HG03135 (cell line): Measurements from ENCODE around the gene CHEK2.
"Not testable (repeated sequence)": the region's sequence is repeated elsewhere in the genome, so short reads cannot be mapped to it uniquely, and the experiment has no call there.

Experiments
- ATAC-seq: cut with Tn5 transposase; IDR thresholded peaks from one replicate; pipeline ENCODE4 v1.9.1; 2021; ENCODE audit warnings: mild to moderate bottlenecking, moderate library complexity; ENCODE audit not compliant: unreplicated experiment

Gene CHEK2

DNA sequence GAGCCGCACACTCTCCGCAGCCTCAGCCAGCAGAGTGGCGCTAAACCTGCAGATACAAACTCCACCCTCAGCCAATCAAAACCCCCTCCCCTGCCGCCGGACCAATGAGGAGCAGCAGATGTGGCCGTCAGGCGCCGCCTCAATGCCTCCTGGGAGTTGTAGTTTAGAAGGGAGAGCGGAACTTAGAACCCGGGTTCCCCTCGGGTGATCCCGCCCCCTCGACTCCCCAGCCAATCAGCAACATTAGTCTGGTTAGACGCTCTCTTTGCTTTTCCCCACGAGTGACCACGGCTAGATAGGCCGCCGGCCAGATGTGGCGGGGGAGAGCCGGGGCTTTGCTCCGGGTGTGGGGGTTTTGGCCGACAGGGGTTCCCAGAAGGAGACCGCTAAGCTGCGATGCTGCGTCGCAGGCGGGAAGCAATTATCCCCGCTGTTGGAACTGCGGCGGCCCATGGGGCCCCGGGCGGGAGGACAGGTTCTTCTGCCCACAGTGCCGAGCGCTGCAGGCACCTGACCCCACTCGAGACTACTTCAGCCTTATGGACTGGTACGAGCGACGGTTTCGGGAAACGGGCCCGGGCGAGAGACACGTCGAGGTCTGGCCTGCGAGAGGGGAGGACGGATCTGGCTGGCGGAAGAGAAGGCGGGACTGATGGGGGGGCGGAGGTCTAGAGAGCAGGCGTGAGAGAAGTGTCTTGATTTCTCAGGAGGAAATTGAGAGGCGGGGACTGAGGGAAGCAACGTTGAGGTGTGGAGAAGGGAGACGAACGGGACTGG is at the start of gene CHEK2, which contains the start of gene HSCB:
CHEK2 (minus strand) TSS at position 36 of the 777 bp plus-strand sequence. CDS start 7,099 bp downstream, outside the sequence.
HSCB (plus strand) TSS at position 255 of the 777 bp plus-strand sequence; CDS start at position 312, 57 bp downstream.
- ATAC-seq, result peak; percentile 86

DNA sequence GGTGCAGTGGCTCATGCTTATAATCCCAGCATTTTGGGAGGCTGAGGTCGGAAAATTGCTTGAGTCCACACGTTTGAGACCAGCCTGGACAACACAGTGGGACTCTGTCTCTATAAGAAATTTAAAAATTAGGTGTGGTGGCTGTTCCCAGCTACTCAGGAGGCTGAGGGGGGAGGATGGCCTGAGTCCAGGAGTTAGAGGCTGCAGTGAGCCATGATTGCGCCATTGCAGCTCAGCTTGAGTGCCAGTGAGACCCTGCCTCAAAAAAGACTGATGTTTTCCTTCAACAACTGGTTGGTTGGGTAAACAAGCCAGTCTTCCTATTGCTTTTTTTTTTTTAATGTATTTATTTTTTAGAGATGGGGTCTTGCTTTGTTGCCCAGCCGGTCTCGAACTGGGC is 49.5 kb upstream of the CHEK2 start:
- ATAC-seq, result no peak

DNA sequence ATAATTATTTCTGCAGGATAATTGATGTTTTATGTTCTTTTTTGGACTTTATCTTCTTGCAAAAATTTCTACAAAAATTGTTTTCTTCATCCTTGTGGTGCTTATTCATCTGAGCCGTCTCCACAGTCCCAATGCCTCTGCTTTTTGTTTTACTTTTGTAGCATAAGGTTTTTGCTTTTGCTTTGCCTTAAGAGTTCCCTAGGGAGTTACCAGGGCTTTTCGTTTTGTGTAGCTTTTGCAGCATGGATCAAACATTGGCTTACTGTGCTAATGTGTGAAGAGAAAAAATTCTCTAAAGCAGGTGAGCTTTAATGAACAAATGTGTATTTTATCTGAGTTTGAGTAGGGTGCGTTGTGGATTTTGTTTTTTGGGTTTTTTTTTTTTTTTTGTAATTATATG is 47.0 kb upstream of the CHEK2 start:
- ATAC-seq, result no peak

DNA sequence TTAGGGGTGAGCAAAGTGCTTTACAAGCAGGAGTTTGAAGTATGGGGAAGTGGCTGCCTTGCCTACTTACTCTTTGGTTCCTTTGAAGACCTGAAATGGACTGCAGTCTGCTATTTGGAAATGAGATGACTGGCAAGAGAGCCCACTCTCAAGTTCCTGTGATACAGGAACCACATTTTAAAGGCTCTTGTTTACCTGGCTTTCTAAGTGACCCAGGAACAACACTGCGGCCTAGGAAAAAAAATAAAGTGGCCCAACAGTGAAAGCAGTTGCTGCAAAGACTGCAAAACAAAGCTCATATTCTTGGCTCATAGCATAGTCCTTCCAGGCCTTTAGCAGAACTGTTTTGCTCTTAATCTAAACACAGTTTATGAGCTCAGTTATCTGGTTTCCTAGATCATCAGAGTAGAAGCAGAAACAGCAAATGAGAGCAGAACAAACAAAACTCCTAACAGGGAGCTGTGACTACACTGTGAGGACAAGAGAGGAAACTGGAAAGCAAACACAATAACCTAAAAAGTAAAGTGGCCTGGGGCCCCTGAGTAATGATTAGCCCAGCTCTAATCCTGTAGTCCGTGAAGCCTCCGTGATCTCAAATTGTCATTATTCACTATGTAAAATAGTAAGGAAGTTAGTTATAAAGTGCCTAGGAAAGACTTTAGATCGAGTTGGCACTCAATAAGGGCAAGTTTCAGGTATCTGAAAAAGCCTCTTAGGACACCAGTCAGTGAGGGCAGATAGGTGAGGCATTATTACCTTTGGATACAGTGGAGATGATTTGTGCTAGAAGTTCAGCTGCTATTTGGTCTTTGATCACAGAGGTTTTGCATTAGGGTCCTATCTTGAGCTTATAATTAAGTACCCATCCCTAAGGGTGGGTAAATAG is 42.4 kb upstream of the CHEK2 start:
- no peak for ATAC-seq

DNA sequence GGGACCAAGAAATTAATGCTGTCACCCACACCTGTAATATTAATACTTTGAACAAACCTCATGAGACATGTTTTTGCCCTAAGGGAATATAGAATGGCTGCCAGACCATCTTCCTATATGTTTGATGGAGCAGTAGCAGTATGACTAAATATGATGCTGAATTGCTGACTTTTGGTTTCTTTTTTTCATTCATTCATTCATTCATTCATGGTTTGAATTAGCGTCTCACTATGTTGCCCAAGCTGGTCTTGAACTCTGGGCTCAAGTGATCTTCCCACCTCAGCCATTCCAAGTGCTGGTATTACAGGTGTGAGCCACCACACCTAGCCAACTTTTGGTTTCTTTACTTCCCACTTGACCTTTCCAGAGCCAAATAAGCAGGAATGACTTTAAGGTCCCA is 38.7 kb upstream of the CHEK2 start:
- no peak for ATAC-seq

DNA sequence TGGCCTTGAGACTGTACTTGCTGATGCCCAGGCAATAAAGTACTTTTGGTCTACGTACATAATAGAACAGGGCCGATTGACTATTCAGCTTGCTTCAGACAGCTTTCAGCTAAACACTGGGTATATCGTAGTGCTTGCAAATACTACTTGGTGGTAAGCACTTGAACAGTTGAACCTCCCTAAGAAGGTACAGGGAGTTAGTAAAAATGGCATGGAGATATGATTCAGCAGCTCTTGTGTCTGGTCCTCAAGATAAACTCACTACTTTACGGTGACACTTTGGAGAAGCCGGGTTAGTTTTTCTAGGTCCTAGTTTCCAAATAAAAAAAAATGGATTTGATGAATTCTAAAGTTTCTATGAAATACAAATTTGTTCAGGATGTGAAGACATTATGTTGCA is 38.2 kb upstream of the CHEK2 start:
- no peak for ATAC-seq

DNA sequence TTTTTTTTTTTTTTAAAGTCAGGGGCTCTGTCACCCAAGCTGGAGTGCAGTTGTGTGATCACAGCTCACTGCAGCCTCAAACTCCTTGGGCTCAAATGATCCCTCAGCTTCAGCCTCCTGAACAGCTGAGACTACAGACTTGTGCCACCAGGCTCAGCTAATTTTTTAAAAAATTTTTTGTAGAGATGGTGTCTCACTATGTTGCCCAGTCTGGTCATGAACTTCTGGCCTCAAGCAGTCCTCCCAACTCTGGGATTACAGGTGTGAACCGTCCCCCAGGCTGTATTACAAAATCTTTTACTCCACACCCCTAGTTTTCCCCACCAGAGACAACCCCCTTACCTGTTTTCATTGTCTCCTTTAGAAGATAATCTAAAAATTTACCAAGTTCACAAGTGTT is 32.8 kb upstream of the CHEK2 start:
- ATAC-seq, result no peak

DNA sequence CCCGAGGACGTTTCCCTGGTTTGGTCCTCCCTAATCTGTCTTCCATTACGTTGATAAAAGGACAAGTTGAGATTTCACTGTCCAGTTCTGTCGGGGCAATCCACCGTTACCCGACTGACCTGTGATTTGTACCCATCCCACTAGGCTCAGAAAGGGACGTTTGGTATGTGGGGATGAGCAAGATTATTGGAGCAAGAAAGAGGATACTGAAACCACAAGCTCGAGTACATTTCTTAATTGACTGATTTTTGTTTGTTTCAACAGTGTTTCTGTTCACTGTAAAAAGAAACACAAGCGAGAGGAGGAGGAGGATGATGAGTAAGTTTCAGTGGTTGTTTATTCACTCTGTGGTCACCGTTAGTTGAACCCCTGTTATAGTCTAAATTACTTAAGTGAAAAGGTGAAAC is 31.8 kb upstream of the CHEK2 start:
- no peak for ATAC-seq

DNA sequence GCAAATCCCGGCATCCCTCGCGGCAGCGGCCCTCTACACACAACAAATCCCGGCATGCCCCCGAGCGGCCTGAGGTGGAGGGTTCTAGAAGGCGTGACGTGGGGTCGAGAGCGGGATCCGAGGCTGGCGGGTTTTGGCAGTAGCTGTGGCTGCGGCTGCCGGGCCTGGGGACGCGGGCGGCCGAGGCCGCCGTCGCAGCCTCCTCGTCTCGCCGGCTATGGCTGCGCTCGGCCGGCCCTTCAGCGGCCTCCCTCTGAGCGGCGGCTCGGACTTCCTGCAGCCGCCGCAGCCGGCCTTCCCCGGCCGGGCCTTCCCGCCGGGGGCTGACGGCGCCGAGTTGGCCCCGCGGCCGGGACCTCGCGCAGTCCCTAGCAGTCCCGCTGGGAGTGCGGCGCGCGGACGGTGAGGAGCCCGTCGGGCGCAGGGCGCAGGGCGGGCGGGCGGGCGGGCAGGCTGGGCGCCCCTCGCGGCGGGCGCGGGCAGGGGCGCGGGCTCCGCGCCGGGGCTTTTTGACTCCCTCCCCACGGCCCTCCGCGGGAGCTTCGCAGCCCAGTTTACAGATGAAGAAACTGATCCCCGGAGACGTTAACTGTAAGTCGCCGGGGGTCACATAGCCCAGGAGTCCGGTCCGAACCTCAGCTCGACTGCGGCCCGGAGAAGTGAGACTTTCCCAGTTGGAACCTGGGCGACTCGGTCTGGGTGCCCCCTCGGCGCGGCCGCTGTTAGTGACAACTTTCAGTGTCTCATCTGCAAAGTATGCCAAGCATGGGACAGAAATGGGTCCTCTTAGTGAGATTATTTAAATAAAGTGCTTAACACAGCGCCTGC is 31.2 kb upstream of the CHEK2 start, which contains the start of gene CCDC117:
CCDC117 (plus strand) TSS at position 63 of the 828 bp plus-strand sequence; CDS start at position 218, 155 bp downstream.
- ATAC-seq, result peak; percentile 90

DNA sequence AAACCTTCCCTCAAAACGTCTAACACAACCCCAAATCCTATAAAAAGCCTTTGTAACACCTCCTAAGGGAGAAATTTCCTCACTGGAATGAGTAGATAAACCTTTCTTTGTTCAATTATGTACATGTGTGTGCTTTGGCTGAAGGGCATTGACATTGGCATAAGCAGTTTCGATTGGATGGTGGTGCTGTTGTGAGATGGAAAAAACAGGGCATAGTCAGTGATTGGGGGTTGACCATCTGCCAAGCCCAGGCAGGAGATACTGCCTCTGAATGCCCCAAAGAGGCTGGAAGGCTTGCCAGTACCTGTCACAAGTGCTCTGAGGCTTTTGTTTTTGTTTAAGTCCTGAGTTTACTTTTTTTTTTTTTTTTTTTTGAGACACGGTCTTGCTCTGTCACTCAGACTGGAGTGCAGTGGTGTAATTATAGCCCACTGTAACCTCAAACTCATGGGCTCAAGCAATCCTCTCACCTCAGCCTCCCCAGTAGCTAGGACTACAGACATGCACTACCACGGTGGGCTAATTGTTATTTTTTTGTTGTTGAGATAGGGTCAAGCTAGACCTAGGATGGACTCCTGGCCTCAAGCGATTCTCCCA is 29.7 kb upstream of the CHEK2 start:
- ATAC-seq, result no peak

DNA sequence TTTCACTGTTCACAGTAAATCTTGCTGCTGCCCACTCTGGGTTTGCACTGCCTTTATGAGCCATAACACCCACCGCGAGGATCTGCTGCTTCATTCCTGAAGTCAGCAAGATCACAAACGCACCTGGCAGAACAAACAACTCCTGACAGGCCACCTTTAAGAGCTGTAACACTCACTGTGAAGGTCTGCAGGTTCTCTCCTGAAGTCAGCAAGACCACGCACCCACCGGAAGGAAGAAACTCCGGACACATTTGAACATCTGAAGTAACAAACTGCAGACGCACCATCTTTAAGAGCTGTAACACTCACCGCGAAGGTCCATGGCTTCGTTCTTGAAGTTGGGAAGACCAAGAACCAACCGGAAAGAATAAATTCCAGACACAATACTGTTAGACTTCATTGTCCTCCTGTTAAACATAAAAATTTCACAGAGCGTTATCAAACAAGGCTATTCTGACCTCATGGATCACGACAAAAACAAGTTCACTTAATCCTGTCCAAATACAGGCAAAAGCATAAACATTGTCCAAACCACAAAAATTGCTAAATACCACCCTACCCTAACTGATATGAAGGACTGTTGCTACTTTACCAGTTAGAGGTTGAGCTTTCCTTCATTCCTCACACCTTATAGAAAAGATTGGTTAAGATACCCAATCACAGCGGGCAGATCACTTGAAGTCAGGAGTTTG is 27.9 kb upstream of the CHEK2 start:
- ATAC-seq, result no peak

DNA sequence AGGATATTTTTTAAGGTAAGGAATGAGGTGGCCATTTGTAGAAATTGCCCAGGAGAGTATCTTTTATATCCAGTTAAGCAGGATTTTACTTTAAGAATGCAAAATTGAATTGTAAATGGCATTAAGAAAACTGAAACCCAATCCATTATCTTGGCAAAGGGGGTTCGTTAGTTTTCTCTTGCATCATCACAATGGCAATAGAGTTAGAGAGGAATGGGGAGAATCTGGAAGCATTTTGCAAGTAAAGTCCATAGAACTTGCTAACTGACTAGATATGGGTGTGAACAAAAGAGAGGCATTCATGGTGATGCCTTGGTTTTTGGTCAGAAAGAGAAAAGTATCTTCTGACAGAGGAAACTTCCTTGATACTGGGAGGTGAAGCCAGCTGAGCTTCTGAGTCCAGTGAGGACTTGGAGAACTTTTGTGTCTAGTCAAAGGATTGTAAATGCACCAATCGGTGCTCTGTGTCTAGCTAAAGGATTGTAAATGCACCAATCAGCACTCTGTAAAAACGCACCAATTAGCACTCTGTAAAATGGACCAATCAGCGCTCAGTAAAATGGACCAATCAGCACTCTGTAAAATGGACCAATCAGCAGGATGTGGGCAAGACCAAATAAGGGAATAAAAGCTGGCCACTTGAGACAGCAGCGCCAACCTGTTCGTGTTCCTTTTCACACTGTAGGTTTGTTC is 27.2 kb upstream of the CHEK2 start:
- no peak for ATAC-seq

DNA sequence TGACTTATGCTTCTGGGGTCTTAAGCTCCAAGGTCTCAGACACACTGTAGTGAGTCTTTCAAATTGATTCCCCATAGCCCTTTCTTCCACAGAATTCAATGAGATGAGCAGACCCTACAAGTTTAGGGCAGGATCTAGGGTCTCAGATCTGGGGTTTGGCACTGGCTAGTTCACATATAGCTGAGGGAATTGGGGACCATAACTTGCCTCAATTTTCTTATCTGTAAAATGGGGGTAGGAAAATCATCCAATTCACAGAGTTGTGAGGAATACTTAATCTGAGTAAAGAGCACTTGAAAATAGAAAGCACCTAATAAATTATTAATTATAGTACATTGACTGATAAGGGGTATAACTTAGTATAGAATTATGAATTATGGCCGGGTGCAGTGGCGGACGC is 25.0 kb upstream of the CHEK2 start:
- ATAC-seq, result no peak

DNA sequence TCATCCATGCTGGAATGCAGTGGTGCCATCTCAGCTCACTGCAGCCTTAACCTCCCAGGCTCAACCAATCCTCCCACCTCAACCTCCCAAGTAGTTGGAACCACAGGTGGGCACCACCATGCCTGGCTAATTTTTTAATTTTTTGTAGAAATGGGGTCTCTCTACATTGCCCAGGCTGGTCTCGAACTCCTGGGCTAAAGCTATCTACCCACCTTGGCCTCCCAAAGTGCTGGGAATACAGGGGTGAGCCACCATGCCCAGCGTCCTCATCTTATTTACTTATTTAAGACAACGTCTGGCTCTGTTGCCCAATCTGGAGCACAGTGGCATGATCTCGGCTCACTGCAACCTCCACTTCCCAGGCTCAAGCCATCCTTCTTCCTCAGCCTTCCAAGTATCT is 20.4 kb upstream of the CHEK2 start:
- not testable (repeated sequence) for ATAC-seq

DNA sequence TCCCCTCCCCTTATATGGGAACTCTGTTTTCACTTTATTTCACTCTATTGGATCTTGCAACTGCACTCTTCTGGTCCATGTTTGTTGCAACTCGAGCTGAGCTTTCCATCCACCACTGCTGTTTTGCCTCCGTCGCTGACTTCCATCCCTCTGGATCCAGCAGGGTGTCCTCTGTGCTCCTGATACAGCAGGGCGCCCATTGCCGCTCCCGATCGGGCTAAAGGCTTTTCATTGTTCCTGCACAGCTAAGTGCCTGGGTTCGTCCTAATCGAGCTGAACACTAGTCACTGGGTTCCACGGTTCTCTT is 19.8 kb upstream of the CHEK2 start:
- no peak for ATAC-seq

DNA sequence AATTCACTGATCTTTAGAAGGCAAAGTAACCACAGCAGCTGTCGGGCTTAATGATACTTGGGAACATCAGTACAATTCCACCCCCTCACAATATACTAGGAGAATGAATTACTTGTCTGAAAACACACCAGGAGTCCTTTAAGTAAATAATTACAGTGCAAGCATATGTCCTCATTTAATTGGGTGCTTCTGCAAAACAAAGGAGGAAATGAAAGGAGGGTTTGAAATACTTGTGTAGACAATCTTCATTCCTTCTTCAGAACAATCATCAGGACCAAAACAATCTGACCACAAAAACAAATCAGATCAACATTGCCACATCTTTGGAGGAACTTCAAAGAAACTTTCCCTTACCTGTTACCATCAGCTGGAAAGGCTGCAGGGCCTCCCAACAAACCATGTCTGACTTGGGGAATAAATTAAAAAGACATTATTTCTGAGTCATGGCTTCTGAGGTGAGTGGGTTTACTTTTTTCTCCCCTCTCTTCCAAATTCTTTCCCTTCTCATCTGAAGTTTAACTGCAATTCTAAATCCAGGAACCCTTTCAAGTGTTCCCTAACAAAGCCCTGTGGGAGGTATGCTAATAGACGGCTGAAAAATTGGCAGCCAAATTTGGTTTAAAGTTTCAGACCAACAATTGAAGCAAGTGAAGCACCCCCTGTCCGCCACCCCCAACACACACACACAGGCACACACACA is 18.4 kb upstream of the CHEK2 start:
- no peak for ATAC-seq

DNA sequence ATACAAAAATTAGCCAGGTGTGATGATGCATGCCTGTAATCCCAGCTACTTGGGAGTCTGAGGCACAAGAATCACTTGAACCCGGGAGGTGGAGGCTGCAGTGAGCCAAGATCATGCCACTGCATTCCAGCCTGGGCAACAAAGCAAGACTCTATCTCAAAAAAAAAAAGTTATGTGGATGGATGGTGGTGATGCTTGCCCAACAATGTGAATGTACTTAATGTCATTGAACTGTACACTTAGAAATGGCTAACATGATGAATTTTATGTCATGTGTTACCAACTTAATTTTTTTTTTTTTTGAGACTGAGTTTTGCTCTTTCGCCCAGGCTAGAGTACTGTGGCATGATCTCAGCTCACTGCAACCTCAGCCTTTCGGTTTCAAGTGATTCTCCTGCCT is 12.9 kb upstream of the CHEK2 start:
- not testable (repeated sequence) for ATAC-seq

DNA sequence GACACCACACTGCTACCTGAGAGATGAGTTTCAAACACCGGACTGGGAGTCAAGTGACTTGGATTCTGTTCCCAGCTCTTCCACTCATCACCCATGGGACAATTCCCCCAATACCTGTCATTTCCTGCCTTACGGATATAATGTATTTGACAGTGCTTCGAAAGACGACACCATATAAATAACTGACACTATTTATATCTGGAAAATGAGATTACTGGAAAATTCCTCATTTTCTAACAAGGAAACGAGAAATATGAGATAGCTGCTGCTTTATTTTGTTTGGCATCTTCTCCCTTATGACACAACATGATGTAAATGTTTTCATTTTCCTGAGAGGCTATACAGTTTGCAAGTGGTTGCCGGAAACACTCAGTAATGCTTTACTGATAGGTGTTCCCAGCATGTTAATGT is 8.9 kb upstream of the CHEK2 start:
- no peak for ATAC-seq

DNA sequence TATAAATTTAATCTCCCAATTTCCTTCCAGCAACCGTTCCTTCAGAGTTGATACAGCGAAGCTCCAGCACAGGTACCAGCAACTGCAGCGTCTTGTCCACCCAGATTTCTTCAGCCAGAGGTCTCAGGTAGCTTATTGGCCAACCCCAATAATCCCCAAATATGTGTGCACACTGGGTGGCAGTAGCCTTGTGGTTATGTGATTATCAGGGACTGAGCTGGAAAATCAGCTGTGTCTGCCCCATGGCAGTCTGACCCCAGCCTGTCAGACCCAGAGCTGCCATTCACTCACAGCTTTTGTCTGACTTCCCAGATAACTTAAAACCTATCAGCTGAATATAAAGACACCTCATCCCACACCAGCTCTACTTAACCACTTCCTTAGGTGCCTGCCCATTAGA is 2.2 kb upstream of the CHEK2 start:
- no peak for ATAC-seq
